CD8-positive, alpha-beta memory T cell (primary cell): Measurements from ENCODE around the gene XPR1. TPM values are rescaled to one million over a fixed set of nuclear protein-coding genes. Genes with fewer than 3 reads are reported as not detected.
"Not testable (repeated sequence)": the region's sequence is repeated elsewhere in the genome, so short reads cannot be mapped to it uniquely, and the experiment has no call there.

Experiments used
- CTCF ChIA-PET: fragments of 350-600 bp; sonication (Branson Sonifier 250); formaldehyde crosslinking; loops from one replicate; lab custom pipeline; 2021; ENCODE audit warnings: antibody characterized with exemption; lab: Charles Lee
- POLR2A ChIA-PET: fragments of 350-600 bp; sonication (Branson Sonifier 250); formaldehyde crosslinking; loops from one replicate; lab custom pipeline; 2021; ENCODE audit warnings: antibody characterized with exemption; lab: Charles Lee
- DNase-seq, 5 donors: peaks; one replicate each; pipeline versions ENCODE4 v3.0.0 to v3.0.0-alpha.2; 2020 to 2022; ENCODE audit warnings: mixed read lengths in 1 of 5
- H3K27ac ChIP-seq: one replicate; pipeline ENCODE4 v1.7.0; 2013; ENCODE audit warnings: low read depth, mild to moderate bottlenecking, low read length, moderate library complexity
- H3K27me3 ChIP-seq: 2 replicates; pipeline ENCODE4 v1.7.0; 2013; ENCODE audit warnings: low read length, mild to moderate bottlenecking; ENCODE audit not compliant: insufficient read depth, poor library complexity, severe bottlenecking
- H3K36me3 ChIP-seq: 2 replicates; pipeline ENCODE4 v1.7.0; 2013; ENCODE audit warnings: mild to moderate bottlenecking, low read length, moderate library complexity; ENCODE audit not compliant: insufficient read depth
- H3K4me1 ChIP-seq: 2 replicates; pipeline ENCODE4 v1.7.0; 2013; ENCODE audit warnings: mild to moderate bottlenecking, low read length, moderate library complexity; ENCODE audit not compliant: insufficient read depth
- H3K4me3 ChIP-seq: 2 replicates; pipeline ENCODE4 v1.7.0; 2013; ENCODE audit warnings: mild to moderate bottlenecking, low read length
- H3K9me3 ChIP-seq: 2 replicates; pipeline ENCODE4 v1.7.0; 2013; ENCODE audit warnings: mild to moderate bottlenecking, low read length
- H3K27ac Mint-ChIP-seq, 8 donors: one replicate each; pipeline ENCODE4 v1.8.0; 2020 to 2021; ENCODE audit warnings: mixed read lengths in 8 of 8, mild to moderate bottlenecking in 6 of 8, inconsistent platforms in 3 of 8, moderate library complexity in 3 of 8
- H3K27me3 Mint-ChIP-seq, 2 donors: one replicate each; pipeline ENCODE4 v1.8.0; 2020 to 2021; ENCODE audit warnings: mixed read lengths in 2 of 2, mild to moderate bottlenecking in 1 of 2, moderate library complexity in 1 of 2
- H3K36me3 Mint-ChIP-seq, 3 donors: one replicate each; pipeline ENCODE4 v1.8.0; 2020 to 2021; ENCODE audit warnings: mixed read lengths in 3 of 3, inconsistent platforms in 1 of 3, mild to moderate bottlenecking in 1 of 3
- H3K4me1 Mint-ChIP-seq, 3 donors: one replicate each; pipeline ENCODE4 v1.8.0; 2020 to 2021; ENCODE audit warnings: mixed read lengths in 3 of 3, inconsistent platforms in 1 of 3, mild to moderate bottlenecking in 1 of 3
- H3K4me3 Mint-ChIP-seq, 7 donors: one replicate each; pipeline ENCODE4 v1.8.0; 2020 to 2021; ENCODE audit warnings: mixed read lengths in 7 of 7, mild to moderate bottlenecking in 6 of 7, moderate library complexity in 4 of 7, inconsistent platforms in 2 of 7
- H3K9me3 Mint-ChIP-seq, 5 donors: one replicate each; pipeline ENCODE4 v1.8.0; 2020 to 2022; ENCODE audit warnings: mixed read lengths in 5 of 5, mild to moderate bottlenecking in 3 of 5, moderate library complexity in 2 of 5, inconsistent platforms in 1 of 5
- polyA plus RNA-seq: library from polyadenylated mRNA; unstranded; fragments of 300-500 nt; fragmentation: Illumina TruSeq; gene quantifications from one replicate; pipeline ENCODE4 v1.2.3, GENCODE V29; 2021
- total RNA-seq, 2 experiments: library from RNA; stranded (reverse); gene quantifications; one replicate each; pipeline ENCODE4 v1.2.3, GENCODE V29; 2021

The XPR1 gene
- total and polyA plus RNA-seq, 3 experiments from 2014 or later = 7.6 to 23.2 (median 20.8) TPM

DNA sequence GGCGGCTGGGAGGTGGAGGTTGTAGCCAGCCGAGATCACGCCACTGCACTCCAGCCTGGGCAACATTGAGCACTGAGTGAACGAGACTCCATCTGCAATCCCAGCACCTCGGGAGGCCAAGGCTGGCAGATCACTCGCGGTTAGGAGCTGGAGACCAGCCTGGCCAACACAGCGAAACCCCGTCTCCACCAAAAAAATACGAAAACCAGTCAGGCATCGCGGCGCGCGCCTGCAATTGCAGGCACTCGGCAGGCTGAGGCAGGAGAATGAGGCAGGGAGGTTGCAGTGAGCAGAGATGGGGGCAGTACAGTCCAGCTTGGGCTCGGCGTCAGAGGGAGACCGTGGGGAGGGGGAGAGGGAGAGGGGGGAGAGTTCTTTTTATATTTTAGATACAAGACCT, 79.4 kb downstream of the XPR1 start:
- POLR2A ChIA-PET = interaction anchor here (0.8 kb wide), 1 partner anchor 136 kb away, joined by 3 read pairs; no protein-coding TSS in a partner anchor
- H3K27me3 Mint-ChIP-seq, H3K4me1 ChIP-seq, H3K9me3 ChIP-seq, H3K4me3 Mint-ChIP-seq, H3K27me3 ChIP-seq, H3K27ac Mint-ChIP-seq, H3K27ac ChIP-seq, H3K36me3 ChIP-seq, DNase-seq, CTCF ChIA-PET, H3K4me3 ChIP-seq: not testable (repeated sequence)
- H3K9me3 Mint-ChIP-seq = peaks cover 0 to 27% (median 14%) of the 10 kb centered on the region in 5 donors
- H3K4me1 Mint-ChIP-seq = peaks cover 16 to 23% (median 19%) of the 10 kb centered on the region in 3 donors
- H3K36me3 Mint-ChIP-seq = peaks cover 12 to 60% (median 15%) of the 10 kb centered on the region in 3 donors

DNA sequence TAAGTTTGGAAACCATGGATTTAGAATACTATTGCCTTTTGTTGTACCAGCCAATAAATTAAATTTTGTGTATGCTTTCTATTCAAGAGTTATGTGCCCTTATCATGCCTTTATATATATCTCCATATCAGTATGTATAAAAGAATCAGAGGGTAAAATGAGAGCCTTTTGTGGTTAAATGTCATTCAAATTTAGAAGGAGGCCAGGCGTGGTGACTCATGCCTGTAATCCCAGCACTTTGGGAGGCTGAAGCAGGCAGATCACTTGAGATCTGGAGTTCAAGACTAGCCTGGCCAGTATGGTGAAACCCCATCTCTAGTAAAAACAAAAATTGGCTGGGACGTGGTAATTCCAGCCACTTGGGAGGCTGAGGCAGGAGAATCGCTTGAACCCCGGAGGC, 88.9 kb downstream of the XPR1 start:
- Mint-ChIP-seq H3K27ac (no peak overlapping the region), H3K27me3 (no peaks in the 10 kb centered on the region), H3K9me3 (peaks cover 0 to 13% (median 2%) of the 10 kb centered on the region in 5 donors), H3K4me1 (peaks cover 12 to 34% (median 15%) of the 10 kb centered on the region in 3 donors), H3K36me3 (peaks cover 5 to 51% (median 24%) of the 10 kb centered on the region in 3 donors), H3K4me3 (peak overlapping the region in 1 of 7 donors; percentile 44)
- no peak for DNase-seq
- Histone ChIP-seq H3K4me3 (no peak overlapping the region), H3K27ac (no peak overlapping the region), H3K27me3 (no peaks in the 10 kb centered on the region), H3K4me1 (no peaks in the 10 kb centered on the region), H3K36me3 (no peaks in the 10 kb centered on the region), H3K9me3 (no peaks in the 10 kb centered on the region)
- CTCF ChIA-PET = no interaction called here
- POLR2A ChIA-PET = no interaction called here

DNA sequence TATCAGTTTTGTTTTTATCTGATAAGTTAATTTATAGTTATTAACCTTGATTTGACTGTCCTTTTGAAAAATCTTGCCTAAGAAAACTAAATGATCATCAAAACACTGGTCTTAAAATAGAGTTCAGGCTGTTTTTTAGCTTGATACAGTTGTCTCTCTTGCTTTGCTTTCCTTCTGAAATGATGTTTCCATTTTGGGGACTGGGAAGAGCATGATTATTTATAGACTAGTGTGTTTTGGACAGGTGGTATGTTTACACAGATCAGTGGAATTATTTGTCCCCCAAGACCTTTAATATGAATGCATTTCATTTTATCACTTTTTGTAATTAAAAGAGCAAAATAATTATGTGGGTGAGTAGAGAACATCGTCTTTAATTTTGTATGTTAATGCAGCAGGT, 90.8 kb downstream of the XPR1 start:
- no peaks in the 10 kb centered on the region for H3K27me3 ChIP-seq
- no peaks in the 10 kb centered on the region for H3K4me1 ChIP-seq
- Mint-ChIP-seq H3K4me1 (peaks cover 6 to 21% (median 15%) of the 10 kb centered on the region in 3 donors), H3K27me3 (no peaks in the 10 kb centered on the region), H3K9me3 (peaks cover 4 to 25% (median 6%) of the 10 kb centered on the region in 5 donors), H3K36me3 (peaks cover 7 to 51% (median 24%) of the 10 kb centered on the region in 3 donors), H3K4me3 (no peak overlapping the region), H3K27ac (no peak overlapping the region)
- no peaks in the 10 kb centered on the region for H3K36me3 ChIP-seq
- no peaks in the 10 kb centered on the region for H3K9me3 ChIP-seq
- H3K27ac ChIP-seq = no peak overlapping the region
- no peak overlapping the region for H3K4me3 ChIP-seq
- POLR2A ChIA-PET = no interaction called here
- no peak for DNase-seq
- CTCF ChIA-PET = no interaction called here

DNA sequence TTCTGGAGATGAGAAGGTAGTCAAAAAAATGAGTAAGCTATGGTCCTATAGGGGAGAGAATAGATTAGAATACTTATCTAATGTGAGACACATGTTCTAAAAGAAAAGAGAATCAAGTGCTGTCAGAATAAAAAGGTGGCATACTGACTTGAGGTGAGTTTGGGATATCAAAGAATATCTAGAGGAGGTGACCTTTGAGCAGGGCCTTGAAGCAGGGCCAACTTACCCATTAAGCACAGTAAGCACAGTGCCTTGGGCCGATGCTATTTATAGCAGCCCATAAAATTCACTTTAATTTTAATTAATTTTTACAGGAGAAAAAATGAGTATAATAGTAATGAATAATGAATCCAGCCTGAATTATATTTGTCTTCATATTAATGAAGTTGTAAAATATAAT, 92.2 kb downstream of the XPR1 start:
- no peaks in the 10 kb centered on the region for H3K27me3 Mint-ChIP-seq
- CTCF ChIA-PET = no interaction called here

DNA sequence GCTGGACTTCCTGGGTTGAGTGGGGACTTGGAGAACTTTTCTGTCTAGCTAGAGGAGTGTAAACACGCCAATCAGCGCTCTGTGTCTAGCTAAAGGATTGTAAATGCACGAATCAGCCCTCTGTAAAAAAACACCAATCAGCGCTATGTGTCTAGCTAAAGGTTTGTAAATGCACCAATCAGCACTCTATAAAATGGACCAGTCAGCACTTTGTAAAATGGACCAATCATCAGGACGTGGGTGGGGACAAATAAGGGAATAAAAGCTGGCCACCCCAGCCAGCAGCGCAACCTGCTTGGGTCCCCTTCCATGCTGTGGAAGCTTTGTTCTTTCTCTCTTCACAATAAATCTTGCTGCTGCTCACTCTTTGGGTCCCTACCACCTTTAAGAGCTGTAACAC, 94.2 kb downstream of the XPR1 start:
- H3K4me1 ChIP-seq, DNase-seq, H3K27ac Mint-ChIP-seq, H3K27me3 Mint-ChIP-seq, H3K4me3 Mint-ChIP-seq, H3K27ac ChIP-seq, H3K4me3 ChIP-seq, CTCF ChIA-PET, POLR2A ChIA-PET, H3K9me3 ChIP-seq, H3K27me3 ChIP-seq, H3K36me3 ChIP-seq: not testable (repeated sequence)
- H3K9me3 Mint-ChIP-seq = peaks cover 24 to 53% (median 37%) of the 10 kb centered on the region in 5 donors
- peaks cover 13 to 15% (median 15%) of the 10 kb centered on the region in 3 donors for H3K4me1 Mint-ChIP-seq
- H3K36me3 Mint-ChIP-seq = peaks cover 20 to 69% (median 48%) of the 10 kb centered on the region in 3 donors

More for the DNA sequence above, 92.2 kb downstream of the XPR1 start:
- Mint-ChIP-seq H3K4me3 (no peak overlapping the region), H3K4me1 (peaks cover 13 to 18% (median 14%) of the 10 kb centered on the region in 3 donors), H3K9me3 (peaks cover 11 to 33% (median 21%) of the 10 kb centered on the region in 5 donors), H3K27ac (no peak overlapping the region), H3K36me3 (peaks cover 11 to 57% (median 33%) of the 10 kb centered on the region in 3 donors)
- H3K36me3 ChIP-seq = no peaks in the 10 kb centered on the region
- no peak for DNase-seq
- H3K27ac ChIP-seq = no peak overlapping the region
- H3K27me3 ChIP-seq = no peaks in the 10 kb centered on the region
- H3K4me1 ChIP-seq = no peaks in the 10 kb centered on the region
- no peak overlapping the region for H3K4me3 ChIP-seq
- POLR2A ChIA-PET = no interaction called here
- no peaks in the 10 kb centered on the region for H3K9me3 ChIP-seq

DNA sequence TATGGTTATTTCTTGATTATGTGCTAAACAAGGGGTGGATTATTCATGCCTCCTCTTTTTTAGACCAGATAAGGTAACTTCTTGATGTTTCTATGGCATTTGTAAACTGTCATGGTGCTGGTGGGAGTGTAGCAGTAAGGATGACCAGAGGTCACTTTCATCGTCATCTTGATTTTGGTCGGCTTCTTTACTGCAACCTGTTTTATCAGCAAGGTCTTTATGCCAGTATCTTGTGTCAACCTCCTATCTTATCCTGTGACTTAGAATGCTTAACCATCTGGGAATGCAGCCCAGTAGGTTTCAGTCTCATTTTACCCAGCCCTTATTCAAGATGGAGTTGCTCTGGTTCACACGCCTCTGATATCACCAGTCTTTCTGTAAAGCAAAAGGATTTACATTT, 95.9 kb downstream of the XPR1 start:
- CTCF ChIA-PET = not testable (repeated sequence)

DNA sequence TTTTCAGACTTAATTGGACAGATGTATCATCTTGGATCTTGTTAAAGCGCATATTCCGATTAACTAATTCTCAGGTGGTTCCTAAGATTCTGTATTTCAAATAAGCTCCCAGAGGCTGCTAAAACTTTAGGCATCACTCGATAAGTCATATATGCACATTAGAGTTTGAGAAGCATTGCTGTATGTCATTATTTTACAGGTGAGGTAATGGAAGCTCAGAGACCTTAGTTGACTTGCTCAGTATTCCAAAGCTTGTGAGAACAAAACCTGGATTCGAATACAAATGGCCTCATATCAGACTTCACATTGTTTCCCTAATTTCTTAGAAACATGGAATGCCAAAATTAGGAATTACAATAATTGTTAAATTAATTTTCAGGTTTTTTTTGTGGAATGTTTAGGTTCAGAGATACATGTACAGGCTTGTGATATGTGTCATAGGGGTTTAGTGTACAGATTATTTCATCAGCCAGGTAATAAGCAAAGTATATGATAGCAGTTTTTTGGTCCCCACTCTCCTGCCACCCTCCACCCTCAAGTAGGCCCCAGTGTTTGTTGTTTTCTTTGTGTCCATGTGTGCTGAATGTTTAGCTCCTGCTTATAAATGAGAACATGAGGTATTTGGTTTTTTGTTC, 96.8 kb downstream of the XPR1 start:
- POLR2A ChIA-PET = no interaction called here
- no peaks in the 10 kb centered on the region for H3K27me3 Mint-ChIP-seq
- no peak overlapping the region for H3K4me3 ChIP-seq
- peaks cover 12% of the 10 kb centered on the region for H3K9me3 ChIP-seq
- no peak overlapping the region for H3K27ac Mint-ChIP-seq
- peaks cover 27 to 72% (median 59%) of the 10 kb centered on the region in 3 donors for H3K36me3 Mint-ChIP-seq
- peaks cover 3 to 13% (median 6%) of the 10 kb centered on the region in 3 donors for H3K4me1 Mint-ChIP-seq
- no peaks in the 10 kb centered on the region for H3K36me3 ChIP-seq
- no peak overlapping the region for H3K27ac ChIP-seq
- no peaks in the 10 kb centered on the region for H3K4me1 ChIP-seq
- H3K4me3 Mint-ChIP-seq = no peak overlapping the region
- no peaks in the 10 kb centered on the region for H3K27me3 ChIP-seq
- no peak for DNase-seq
- CTCF ChIA-PET = no interaction called here
- peaks cover 39 to 76% (median 61%) of the 10 kb centered on the region in 5 donors for H3K9me3 Mint-ChIP-seq

More for the DNA sequence above, 95.9 kb downstream of the XPR1 start:
- Mint-ChIP-seq H3K36me3 (peaks cover 25 to 68% (median 55%) of the 10 kb centered on the region in 3 donors), H3K9me3 (peaks cover 34 to 68% (median 52%) of the 10 kb centered on the region in 5 donors), H3K4me1 (peaks cover 5 to 15% (median 6%) of the 10 kb centered on the region in 3 donors)
- H3K4me3 ChIP-seq, POLR2A ChIA-PET, H3K27ac Mint-ChIP-seq, H3K27me3 ChIP-seq, H3K36me3 ChIP-seq, H3K27me3 Mint-ChIP-seq, DNase-seq, H3K9me3 ChIP-seq, H3K27ac ChIP-seq, H3K4me3 Mint-ChIP-seq, H3K4me1 ChIP-seq: not testable (repeated sequence)

DNA sequence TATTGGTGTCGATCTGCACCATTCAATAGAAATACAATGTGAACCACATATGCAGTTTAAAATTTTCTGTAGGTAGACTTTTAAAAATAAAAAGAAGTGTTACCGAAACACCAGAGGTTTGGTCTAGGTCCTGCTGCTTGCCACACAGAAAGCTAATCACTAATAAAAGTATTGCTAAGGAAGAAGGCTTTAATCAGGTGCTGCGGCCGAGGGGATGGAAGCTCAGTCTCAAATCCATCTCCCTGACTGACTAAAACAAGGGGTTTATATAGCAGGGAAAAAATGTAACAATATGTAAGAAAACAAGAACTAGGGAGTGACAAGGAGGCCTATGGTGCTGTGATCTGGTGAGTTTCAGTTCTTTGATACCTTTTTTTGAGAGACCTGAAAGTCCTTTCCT, 99.3 kb downstream of the XPR1 start:
- CTCF ChIA-PET = no interaction called here
- Mint-ChIP-seq H3K9me3 (peaks cover 62 to 90% (median 77%) of the 10 kb centered on the region in 5 donors), H3K27ac (no peak overlapping the region), H3K4me1 (peaks cover 3 to 10% (median 6%) of the 10 kb centered on the region in 3 donors), H3K4me3 (no peak overlapping the region), H3K27me3 (no peaks in the 10 kb centered on the region), H3K36me3 (peaks cover 26 to 80% (median 62%) of the 10 kb centered on the region in 3 donors)
- POLR2A ChIA-PET = no interaction called here
- no peak for DNase-seq
- no peak overlapping the region for H3K27ac ChIP-seq
- H3K36me3 ChIP-seq = no peaks in the 10 kb centered on the region
- H3K4me1 ChIP-seq = no peaks in the 10 kb centered on the region
- no peak overlapping the region for H3K4me3 ChIP-seq
- H3K27me3 ChIP-seq = no peaks in the 10 kb centered on the region
- peaks cover 29% of the 10 kb centered on the region for H3K9me3 ChIP-seq
